GM12892 (cell line): ENCODE data around the gene PNLIPRP1.

Source experiments
- DNase-seq: peaks from one replicate; pipeline ENCODE4 v3.0.0; 2011; ENCODE audit not compliant: insufficient read length
- FAIRE-seq: peaks from 2 replicates; lab custom pipeline; 2011; peaks lifted over from hg19 to GRCh38; lab: Jason Lieb, UNC
- POLR2A ChIP-seq: IDR thresholded peaks from 2 replicates; pipeline ENCODE4 v1.6.1; 2011; ENCODE audit warnings: low read depth, low read length, control low read depth
- POLR2AphosphoS5 ChIP-seq: IDR thresholded peaks from 2 replicates; pipeline ENCODE4 v1.6.1; 2011; ENCODE audit warnings: low read depth, low read length, control low read depth
- TAF1 ChIP-seq: IDR thresholded peaks from 2 replicates; pipeline ENCODE4 v1.6.1; 2011; ENCODE audit warnings: low read depth, mild to moderate bottlenecking, control low read depth, low read length, borderline replicate concordance

Gene PNLIPRP1

DNA sequence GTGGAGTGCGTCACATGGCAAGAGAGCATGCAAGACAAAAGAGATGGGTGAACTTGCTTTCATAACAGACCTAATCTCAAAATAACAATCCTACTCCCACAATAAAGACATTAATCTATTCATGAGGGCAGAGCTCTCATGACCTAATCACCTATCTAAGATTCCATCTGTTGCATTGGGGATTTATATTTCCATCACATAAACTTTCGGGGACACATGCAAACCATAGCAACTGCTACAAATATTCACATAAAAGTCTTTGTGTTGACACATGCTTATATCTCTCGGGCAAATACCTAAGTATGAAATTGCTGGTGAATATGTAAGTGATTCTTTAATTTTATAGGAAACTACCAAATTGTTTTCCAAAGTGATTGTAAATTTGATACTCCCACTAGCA lies 16.0 kb upstream of the PNLIPRP1 start:
- no peak for FAIRE-seq
- TF ChIP-seq TAF1 (no peak), POLR2A (no peak), POLR2AphosphoS5 (no peak)
- DNase-seq: no peak

DNA sequence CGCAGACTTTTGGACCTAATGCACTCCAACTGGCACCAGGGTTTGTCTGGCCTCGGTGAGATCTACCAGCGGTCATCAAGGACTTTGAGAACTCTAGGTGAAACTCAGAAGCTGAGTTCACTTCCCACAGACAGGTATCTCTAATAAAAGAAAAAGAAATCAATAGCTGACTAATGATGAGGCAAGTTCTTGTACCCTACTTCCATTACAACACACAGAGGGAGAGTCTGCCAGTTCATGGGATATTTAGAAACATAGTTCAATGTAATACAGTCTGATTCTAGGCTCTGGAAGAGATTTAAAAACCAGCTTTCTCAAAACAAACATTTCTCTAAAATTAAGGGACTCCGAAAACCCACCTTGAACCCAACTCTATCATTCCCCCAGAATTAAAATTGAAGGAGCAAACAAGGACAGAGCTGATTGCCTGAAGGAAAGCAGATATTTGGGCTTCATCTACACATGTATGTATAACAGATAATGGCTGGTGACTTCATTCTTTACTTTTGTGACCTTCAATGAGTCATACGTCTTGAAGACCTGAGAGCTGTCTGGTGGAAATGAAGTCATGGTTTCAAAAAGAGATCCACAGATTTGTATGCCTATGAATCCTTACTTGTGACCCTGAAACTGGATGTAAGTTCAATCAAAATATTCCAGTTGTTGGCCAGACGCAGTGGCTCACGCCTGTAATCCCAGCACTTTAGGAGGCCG lies 2.7 kb upstream of the PNLIPRP1 start:
- no peak for DNase-seq
- TF ChIP-seq POLR2AphosphoS5 (no peak), POLR2A (no peak), TAF1 (no peak)
- no peak for FAIRE-seq

DNA sequence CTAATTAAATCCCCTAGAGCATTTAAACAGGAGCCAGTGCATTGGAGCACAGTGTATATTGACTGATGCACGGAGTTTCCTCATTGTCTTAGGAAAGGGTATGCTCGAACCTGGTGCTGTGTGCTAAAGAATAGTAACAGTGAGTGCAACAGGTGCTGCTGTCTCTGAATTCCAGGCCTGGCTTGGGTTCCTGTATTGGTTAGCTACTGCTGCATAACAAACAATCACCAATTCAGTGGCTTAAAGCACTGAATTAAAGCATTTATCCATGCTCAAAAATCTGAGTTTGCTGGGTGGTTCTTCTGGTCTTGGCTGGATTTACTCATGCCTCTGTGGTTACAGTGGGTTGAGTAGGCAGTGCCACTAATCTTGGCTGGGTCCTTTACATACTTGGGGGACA lies 1.8 kb upstream of the PNLIPRP1 start:
- TF ChIP-seq TAF1 (no peak), POLR2A (no peak), POLR2AphosphoS5 (no peak)
- DNase-seq (no peak), FAIRE-seq (no peak)

DNA sequence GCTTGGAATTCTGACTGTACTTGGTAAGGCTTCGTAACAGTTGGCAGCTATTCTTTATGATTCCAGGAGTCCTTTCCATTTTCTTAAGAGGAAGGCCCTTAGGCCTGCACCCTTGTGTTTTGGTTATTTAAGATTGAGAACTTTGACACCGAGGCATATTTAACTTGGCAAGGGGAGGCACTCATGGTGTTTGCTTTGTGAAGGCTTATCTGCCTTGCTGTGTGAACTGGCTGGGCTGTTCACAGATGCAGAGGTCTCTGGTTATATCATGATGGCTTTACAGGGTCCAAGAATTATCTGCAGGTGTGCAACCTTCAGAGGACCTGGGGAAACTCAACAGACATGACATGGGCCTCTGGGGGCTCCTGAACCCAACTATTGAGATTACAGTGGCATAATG lies 833 bp upstream of the PNLIPRP1 start:
- DNase-seq (no peak), FAIRE-seq (no peak)
- TF ChIP-seq POLR2AphosphoS5 (no peak), TAF1 (no peak), POLR2A (no peak)

DNA sequence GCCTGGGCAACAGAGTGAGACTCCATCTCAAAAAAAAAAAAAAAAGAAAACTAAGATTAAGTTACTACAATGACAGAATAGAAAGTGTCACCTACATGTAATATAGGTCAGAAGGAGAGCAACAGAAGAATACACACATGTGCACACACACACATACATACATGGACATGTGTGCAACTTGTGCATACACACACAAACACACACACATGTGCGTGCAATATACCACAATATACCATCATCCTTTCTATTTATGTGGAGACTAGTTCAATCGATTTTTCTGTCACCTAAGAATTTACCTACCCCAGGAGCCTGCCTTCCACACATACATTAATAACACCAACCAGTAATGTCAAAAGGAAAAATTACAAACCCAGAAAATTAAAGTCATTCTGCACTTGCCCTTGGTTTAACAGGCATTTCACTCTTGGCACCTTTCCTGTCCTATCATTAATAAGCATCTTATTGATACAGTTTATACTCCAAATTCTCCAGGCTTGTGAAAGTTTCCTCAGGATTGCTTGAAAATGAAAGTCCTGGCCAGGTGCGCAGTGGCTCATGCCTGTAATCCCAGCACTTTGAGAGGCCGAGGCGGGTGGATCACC lies 2.5 kb downstream of the PNLIPRP1 start:
- TF ChIP-seq POLR2AphosphoS5 (no peak), TAF1 (no peak), POLR2A (no peak)
- FAIRE-seq: no peak

DNA sequence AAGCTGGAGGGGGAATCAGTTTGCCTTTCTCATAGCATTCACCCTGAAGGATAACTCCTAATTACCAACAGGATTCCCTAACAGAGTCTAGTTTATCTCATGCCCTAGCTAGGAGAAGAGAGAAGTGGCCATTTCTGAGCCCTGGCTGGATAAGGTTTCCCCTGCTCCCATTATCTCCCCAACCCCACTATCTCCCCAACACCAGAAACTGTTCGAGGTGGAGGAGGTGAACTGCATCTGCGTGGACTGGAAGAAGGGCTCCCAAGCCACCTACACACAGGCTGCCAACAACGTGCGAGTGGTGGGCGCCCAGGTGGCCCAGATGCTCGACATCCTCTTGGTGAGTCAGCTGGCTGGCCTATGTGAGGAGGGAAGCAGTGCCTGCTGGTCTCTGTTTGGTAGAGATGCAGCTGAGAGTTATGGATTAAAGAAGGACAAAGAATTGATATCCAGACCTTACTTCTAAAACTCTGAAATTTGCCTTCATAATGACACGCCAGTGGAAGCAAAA lies 3.8 kb downstream of the PNLIPRP1 start:
- TF ChIP-seq POLR2AphosphoS5 (no peak), TAF1 (no peak), POLR2A (no peak)
- no peak for FAIRE-seq

More for the DNA sequence above, 2.5 kb downstream of the PNLIPRP1 start:
- no peak for DNase-seq

DNA sequence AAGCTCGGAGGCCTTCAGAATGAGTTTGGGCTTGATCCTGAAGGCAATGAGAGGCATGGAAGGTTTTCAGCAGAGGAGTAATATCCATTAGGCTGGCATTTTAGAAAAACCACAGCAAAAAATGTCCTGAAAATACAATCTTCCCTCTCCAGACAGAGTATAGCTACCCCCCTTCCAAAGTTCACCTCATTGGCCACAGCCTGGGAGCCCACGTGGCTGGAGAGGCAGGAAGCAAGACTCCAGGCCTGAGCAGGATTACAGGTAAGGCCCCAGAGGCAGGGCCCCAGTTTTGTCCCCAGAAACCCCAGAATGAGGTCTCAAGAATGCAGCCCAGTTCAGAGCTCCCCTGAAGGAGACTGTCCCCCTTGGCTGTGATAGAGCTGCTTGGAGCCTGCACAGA lies 5.3 kb downstream of the PNLIPRP1 start:
- no peak for FAIRE-seq
- TF ChIP-seq POLR2AphosphoS5 (no peak), TAF1 (no peak), POLR2A (no peak)
- no peak for DNase-seq

More for the DNA sequence above, 3.8 kb downstream of the PNLIPRP1 start:
- DNase-seq: no peak

DNA sequence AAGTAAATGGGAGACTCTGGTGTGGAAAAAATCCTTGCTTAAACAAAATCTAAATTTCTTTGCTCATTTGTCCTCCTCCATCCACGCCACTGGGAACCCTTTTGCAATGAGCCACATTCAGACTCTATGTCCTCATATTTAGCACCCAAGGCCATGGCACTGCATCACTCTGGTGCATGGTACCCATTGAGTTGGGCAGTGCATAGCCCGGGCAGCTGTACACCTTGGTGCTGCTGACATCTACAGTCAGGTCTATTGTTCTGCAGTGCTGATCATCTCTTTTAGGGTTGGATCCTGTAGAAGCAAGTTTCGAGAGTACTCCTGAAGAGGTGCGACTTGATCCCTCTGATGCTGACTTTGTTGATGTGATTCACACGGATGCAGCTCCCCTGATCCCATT lies 6.8 kb downstream of the PNLIPRP1 start:
- FAIRE-seq (no peak), DNase-seq (no peak)
- TF ChIP-seq POLR2AphosphoS5 (no peak), TAF1 (no peak), POLR2A (no peak)

DNA sequence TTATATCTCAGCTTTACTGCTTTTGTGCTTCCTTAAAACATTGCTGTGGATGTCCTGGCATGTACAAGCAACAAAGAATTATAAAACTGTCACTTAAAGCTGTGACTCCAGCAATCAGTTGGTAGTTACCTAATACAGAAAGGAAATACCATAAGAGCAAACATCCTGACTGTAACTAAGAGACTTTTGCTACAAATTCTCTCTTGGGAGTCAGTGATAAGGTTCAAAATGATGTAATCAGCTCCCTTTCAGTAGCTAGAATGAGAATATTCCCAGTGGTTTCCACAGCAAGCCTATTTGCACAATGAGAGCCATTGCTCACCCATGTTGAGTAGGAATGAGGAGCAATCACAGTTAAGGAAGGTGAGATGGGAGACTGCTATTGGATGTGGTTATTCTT lies 7.6 kb downstream of the PNLIPRP1 start:
- DNase-seq: no peak

DNA sequence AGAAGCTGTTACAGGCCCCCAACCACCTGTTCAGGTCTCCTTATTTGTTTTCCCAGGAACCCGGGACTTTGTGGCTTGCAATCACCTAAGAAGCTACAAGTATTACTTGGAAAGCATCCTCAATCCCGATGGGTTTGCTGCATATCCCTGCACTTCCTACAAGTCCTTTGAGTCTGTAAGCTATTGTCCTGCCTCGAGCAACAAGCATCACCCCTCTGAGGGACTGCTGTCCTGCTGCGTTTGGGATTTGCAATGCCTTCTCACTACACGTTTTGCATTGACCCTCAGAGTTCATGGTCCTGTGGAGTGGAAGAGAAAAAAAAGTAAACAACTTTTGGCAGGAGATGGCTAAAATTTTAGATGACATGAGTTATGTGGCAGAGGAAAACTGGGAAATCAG lies 9.2 kb downstream of the PNLIPRP1 start:
- no peak for DNase-seq
- FAIRE-seq: no peak
- TF ChIP-seq POLR2AphosphoS5 (no peak), TAF1 (no peak), POLR2A (no peak)

More for the DNA sequence above, 7.6 kb downstream of the PNLIPRP1 start:
- FAIRE-seq: no peak
- TF ChIP-seq POLR2A: no peak
- TF ChIP-seq POLR2AphosphoS5: no peak
- TF ChIP-seq TAF1: no peak

DNA sequence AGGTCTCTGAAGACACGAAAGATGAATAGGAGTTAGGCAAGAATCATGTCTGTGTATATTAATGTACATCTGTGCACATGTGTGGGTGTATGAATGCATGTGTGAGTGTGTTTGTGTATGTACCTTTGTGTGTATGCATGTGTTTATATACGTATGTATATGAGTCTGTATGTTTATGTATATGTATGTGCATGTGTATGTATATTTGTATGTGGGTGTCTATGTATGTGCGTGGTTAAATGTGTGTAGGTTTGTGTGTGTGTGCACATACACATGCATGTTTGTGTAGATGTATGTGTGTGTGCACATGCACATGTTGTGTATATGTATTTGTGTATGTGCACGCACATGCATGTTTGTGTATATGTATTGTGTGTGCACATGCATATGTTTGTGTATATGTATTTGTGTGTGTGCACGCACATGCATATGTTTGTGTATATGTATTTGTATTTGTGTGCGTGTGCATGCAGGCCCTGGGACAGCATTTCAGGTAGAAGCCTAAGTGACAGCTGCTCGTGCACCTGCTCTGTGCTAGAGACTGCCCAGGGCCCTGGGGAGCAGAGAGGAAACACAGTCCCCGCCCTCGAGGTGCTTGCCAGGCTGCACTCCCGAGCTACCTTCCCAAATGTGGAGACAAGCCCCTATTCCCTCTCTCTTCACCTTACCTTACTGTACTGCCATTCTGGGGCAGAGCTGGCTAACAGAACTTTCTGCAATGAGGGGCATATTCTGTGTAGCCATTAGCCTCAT lies 12.1 kb downstream of the PNLIPRP1 start:
- TF ChIP-seq POLR2AphosphoS5: no peak
- TF ChIP-seq TAF1: no peak
- no peak for TF ChIP-seq POLR2A
- no peak for DNase-seq
- no peak for FAIRE-seq

DNA sequence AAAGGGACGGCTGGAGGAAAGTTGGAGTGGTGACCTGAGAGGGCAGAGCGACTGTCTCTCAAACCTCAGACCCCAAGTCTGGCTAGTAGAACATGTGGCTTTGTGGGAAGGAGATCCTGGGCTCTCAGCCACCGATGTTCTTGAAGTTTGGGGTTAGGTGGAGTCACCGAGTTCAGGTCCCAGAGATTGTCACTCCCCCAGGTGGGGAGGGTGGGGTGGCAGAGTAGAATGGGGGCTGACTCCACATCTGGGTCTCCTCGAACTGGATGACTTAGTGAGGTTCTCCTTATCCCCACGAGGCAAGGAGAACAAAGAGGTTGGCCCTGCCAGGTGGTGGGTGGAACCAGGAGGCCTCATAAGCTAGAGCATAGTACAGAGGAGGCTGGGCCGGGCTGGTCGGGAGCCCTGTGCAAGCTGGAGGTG lies 15.3 kb downstream of the PNLIPRP1 start:
- FAIRE-seq: no peak
- TF ChIP-seq POLR2AphosphoS5: no peak
- TF ChIP-seq POLR2A: no peak
- TF ChIP-seq TAF1: no peak
- no peak for DNase-seq
